Activated T-helper 2 cell treated with anti-CD3 and anti-CD28 coated beads, Interferon-gamma antibody, Interleukin-2, Interleukin-4, amounts not matched to agents 10 μg/mL and 5 μg/mL and 100 μg/mL, durations not matched to agents 14 hours and 24 hours and 36 hours (primary cell): ENCODE measurements around the gene MICAL1. TPM values are rescaled to one million over a fixed set of nuclear protein-coding genes. Genes with fewer than 3 reads are reported as not detected.

ENCODE experiments used
- DNase-seq: peaks from one replicate; pipeline ENCODE4 v3.0.0; 2021; ENCODE audit warnings: low spot score
- H3K27ac Mint-ChIP-seq: one replicate; pipeline ENCODE4 v1.8.0; 2021; ENCODE audit warnings: mixed read lengths
- H3K27me3 Mint-ChIP-seq: one replicate; pipeline ENCODE4 v1.8.0; 2021; ENCODE audit warnings: low read depth, mixed read lengths
- H3K36me3 Mint-ChIP-seq: one replicate; pipeline ENCODE4 v1.8.0; 2021; ENCODE audit warnings: low read depth, mixed read lengths
- H3K4me1 Mint-ChIP-seq: one replicate; pipeline ENCODE4 v1.8.0; 2021; ENCODE audit warnings: low read depth, mixed read lengths
- H3K4me3 Mint-ChIP-seq: one replicate; pipeline ENCODE4 v1.8.0; 2021; ENCODE audit warnings: low read depth, mild to moderate bottlenecking, moderate library complexity, mixed read lengths
- H3K9me3 Mint-ChIP-seq: one replicate; pipeline ENCODE4 v1.8.0; 2021; ENCODE audit warnings: mixed read lengths
- intact Hi-C: fragments of 100-400 bp; cut with micrococcal nuclease; formaldehyde crosslinking; loops from one replicate; pipeline ENCODE4 v1.15.1; 2023
- total RNA-seq: library from RNA; stranded (reverse); gene quantifications from 2 replicates; pipeline ENCODE4 v1.2.3, GENCODE V29; 2022

Gene MICAL1
- total RNA-seq, 1 donor from 2014 or later = 47.8 TPM

- Mint-ChIP-seq H3K27me3 (no peaks in the 10 kb centered on the region), H3K36me3 (peaks cover 32% of the 10 kb centered on the region), H3K4me3 (peak overlapping the region; percentile 73), H3K27ac (no peak overlapping the region), H3K9me3 (no peaks in the 10 kb centered on the region), H3K4me1 (peaks cover 40% of the 10 kb centered on the region)
- intact Hi-C loops = loop anchor here (5.0 kb wide), 2 partner anchors 33 to 42 kb away; partner anchors contain the start of genes PPIL6 and SMPD2
- DNase-seq = no peak
Observed at GRCh38 chr6:109484122-109484521, 28.6 kb upstream of the MICAL1 start.

- no peak for DNase-seq
- H3K9me3 Mint-ChIP-seq = no peaks in the 10 kb centered on the region
- peak overlapping the region; percentile 73 for H3K4me3 Mint-ChIP-seq
- H3K27me3 Mint-ChIP-seq = no peaks in the 10 kb centered on the region
- peaks cover 44% of the 10 kb centered on the region for H3K4me1 Mint-ChIP-seq
- peaks cover 36% of the 10 kb centered on the region for H3K36me3 Mint-ChIP-seq
- intact Hi-C loops = loop anchor here (1.0 to 5.0 kb wide), 5 partner anchors 8 to 389 kb away; partner anchors contain the start of genes AK9, CEP57L1, FIG4 and PPIL6
- H3K27ac Mint-ChIP-seq = peak overlapping the region; percentile 42
Observed at GRCh38 chr6:109483735-109484057, 28.1 kb upstream of the MICAL1 start.

- DNase-seq = peak; percentile 88
- H3K4me1 Mint-ChIP-seq = peaks cover 50% of the 10 kb centered on the region
- no peaks in the 10 kb centered on the region for H3K9me3 Mint-ChIP-seq
- peaks cover 42% of the 10 kb centered on the region for H3K36me3 Mint-ChIP-seq
- peak within 1 kb of the TSS; percentile 95 for H3K4me3 Mint-ChIP-seq
- peak within 1 kb of the TSS; percentile 88 for H3K27ac Mint-ChIP-seq
- H3K27me3 Mint-ChIP-seq = no peaks in the 10 kb centered on the region
- intact Hi-C loops = loop anchor here (1.0 to 5.0 kb wide), 5 partner anchors 8 to 388 kb away; partner anchors contain the start of genes AK9, CEP57L1, FIG4 and PPIL6
Observed at GRCh38 chr6:109482905-109483734, 27.5 kb upstream of the MICAL1 start, which contains the start of gene ZBTB24. Gene ZBTB24 (minus strand): TSS chr6:109483219. CDS start chr6:109482026, 1,193 bp downstream.

GRCh38 chr6:109480993-109481480 is 25.5 kb upstream of the MICAL1 start:
- H3K4me1 Mint-ChIP-seq = peaks cover 59% of the 10 kb centered on the region
- intact Hi-C loops = loop anchor here (5.0 kb wide), 2 partner anchors 36 to 39 kb away; partner anchors contain the start of genes PPIL6 and SMPD2
- no peaks in the 10 kb centered on the region for H3K9me3 Mint-ChIP-seq
- H3K4me3 Mint-ChIP-seq = peak overlapping the region; percentile 95
- no peaks in the 10 kb centered on the region for H3K27me3 Mint-ChIP-seq
- H3K36me3 Mint-ChIP-seq = peaks cover 60% of the 10 kb centered on the region
- no peak for DNase-seq
- H3K27ac Mint-ChIP-seq = peak overlapping the region; percentile 36

- intact Hi-C loops = loop anchor here (2.0 kb wide), 1 partner anchor 96 kb away; the partner anchor contains the start of gene CD164
- H3K4me3 Mint-ChIP-seq = peak overlapping the region; percentile 78
- no peak for DNase-seq
- H3K27me3 Mint-ChIP-seq = no peaks in the 10 kb centered on the region
- H3K4me1 Mint-ChIP-seq = peaks cover 62% of the 10 kb centered on the region
- H3K36me3 Mint-ChIP-seq = peaks cover 76% of the 10 kb centered on the region
- H3K27ac Mint-ChIP-seq = peak overlapping the region; percentile 74
- H3K9me3 Mint-ChIP-seq = no peaks in the 10 kb centered on the region
Observed at GRCh38 chr6:109478841-109479624, 23.5 kb upstream of the MICAL1 start.

- Mint-ChIP-seq H3K4me3 (peak overlapping the region; percentile 78), H3K9me3 (no peaks in the 10 kb centered on the region), H3K27me3 (no peaks in the 10 kb centered on the region), H3K27ac (peak overlapping the region; percentile 90), H3K36me3 (peaks cover 82% of the 10 kb centered on the region), H3K4me1 (peaks cover 62% of the 10 kb centered on the region)
- DNase-seq = no peak
- intact Hi-C loops = loop anchor here (2.0 kb wide), 1 partner anchor 96 kb away; the partner anchor contains the start of gene CD164
Observed at GRCh38 chr6:109478222-109478805, 22.7 kb upstream of the MICAL1 start.

GRCh38 chr6:109477725-109478124 is 22.2 kb upstream of the MICAL1 start:
- DNase-seq = no peak
- peak overlapping the region; percentile 78 for H3K4me3 Mint-ChIP-seq
- no peaks in the 10 kb centered on the region for H3K9me3 Mint-ChIP-seq
- H3K27ac Mint-ChIP-seq = peak overlapping the region; percentile 90
- H3K27me3 Mint-ChIP-seq = no peaks in the 10 kb centered on the region
- H3K36me3 Mint-ChIP-seq = peaks cover 88% of the 10 kb centered on the region
- intact Hi-C loops = loop anchor here (2.0 kb wide), 1 partner anchor 95 kb away; the partner anchor contains the start of gene CD164
- peaks cover 68% of the 10 kb centered on the region for H3K4me1 Mint-ChIP-seq

- no peak for DNase-seq
- H3K9me3 Mint-ChIP-seq = no peaks in the 10 kb centered on the region
- H3K27me3 Mint-ChIP-seq = no peaks in the 10 kb centered on the region
- intact Hi-C loops = no loop called here
- H3K4me3 Mint-ChIP-seq = peak overlapping the region; percentile 78
- peaks cover 90% of the 10 kb centered on the region for H3K36me3 Mint-ChIP-seq
- H3K27ac Mint-ChIP-seq = peak overlapping the region; percentile 90
- H3K4me1 Mint-ChIP-seq = peaks cover 71% of the 10 kb centered on the region
Observed at GRCh38 chr6:109477184-109477583, 21.6 kb upstream of the MICAL1 start.

- intact Hi-C loops = loop anchor here (1.0 to 2.0 kb wide), 2 partner anchors 15 to 16 kb away; no protein-coding TSS in a partner anchor
- H3K4me3 Mint-ChIP-seq = no peak overlapping the region
- no peak for DNase-seq
- H3K36me3 Mint-ChIP-seq = peaks cover 90% of the 10 kb centered on the region
- no peaks in the 10 kb centered on the region for H3K27me3 Mint-ChIP-seq
- H3K9me3 Mint-ChIP-seq = no peaks in the 10 kb centered on the region
- H3K27ac Mint-ChIP-seq = peak overlapping the region; percentile 58
- peaks cover 72% of the 10 kb centered on the region for H3K4me1 Mint-ChIP-seq
Observed at GRCh38 chr6:109475625-109476024, 20.1 kb upstream of the MICAL1 start.

GRCh38 chr6:109474995-109475394 is 19.4 kb upstream of the MICAL1 start:
- H3K27ac Mint-ChIP-seq = peak overlapping the region; percentile 49
- H3K9me3 Mint-ChIP-seq = no peaks in the 10 kb centered on the region
- peaks cover 70% of the 10 kb centered on the region for H3K4me1 Mint-ChIP-seq
- H3K36me3 Mint-ChIP-seq = peaks cover 90% of the 10 kb centered on the region
- H3K27me3 Mint-ChIP-seq = no peaks in the 10 kb centered on the region
- no peak for DNase-seq
- no peak overlapping the region for H3K4me3 Mint-ChIP-seq
- intact Hi-C loops = loop anchor here (1.0 to 2.0 kb wide), 2 partner anchors 16 kb away; no protein-coding TSS in a partner anchor

GRCh38 chr6:109473120-109473519 is 17.5 kb upstream of the MICAL1 start:
- Mint-ChIP-seq H3K4me1 (peaks cover 69% of the 10 kb centered on the region), H3K4me3 (peak overlapping the region; percentile 2), H3K9me3 (no peaks in the 10 kb centered on the region), H3K36me3 (peaks cover 92% of the 10 kb centered on the region), H3K27me3 (no peaks in the 10 kb centered on the region), H3K27ac (peak overlapping the region; percentile 24)
- intact Hi-C loops = no loop called here
- no peak for DNase-seq
